Measurements from ENCODE around the gene LRCH3.

The LRCH3 gene

DNA sequence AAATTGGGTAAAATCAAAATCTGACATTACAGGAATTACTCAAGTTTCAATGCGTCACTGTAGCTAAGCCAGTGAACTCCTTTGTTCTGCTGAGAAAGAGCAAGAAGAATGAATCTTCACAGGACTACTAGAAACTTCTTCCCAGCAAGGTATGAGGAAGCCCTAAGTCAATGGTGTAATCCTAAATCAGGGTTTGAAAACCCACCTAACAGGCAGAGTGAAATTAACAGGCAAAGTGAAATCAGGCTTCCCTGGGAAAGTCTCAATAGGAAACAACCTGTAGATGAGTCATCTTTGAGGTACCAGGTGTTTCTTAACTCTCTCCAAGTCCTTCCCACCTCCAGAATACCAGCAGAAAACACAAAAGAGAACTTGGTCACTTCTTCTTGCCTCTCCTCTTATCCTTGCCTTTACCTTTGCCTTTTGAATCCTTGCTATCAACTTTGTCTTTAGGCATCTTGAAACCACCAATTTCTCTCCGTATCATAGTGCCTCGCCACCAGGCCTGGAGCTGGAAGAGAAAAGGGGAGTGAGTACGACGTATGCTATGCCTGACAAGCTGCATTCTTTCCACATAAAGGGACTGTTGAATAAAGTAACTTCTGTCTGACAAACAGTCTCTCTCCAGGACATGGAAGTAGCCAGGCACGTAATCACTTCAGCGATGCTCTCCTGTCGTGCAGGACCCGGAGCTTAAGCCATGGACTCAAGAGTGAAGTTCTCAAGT is 98.3 kb downstream of the LRCH3 start:
- H3K27ac ChIP-seq: no peak overlapping the region

DNA sequence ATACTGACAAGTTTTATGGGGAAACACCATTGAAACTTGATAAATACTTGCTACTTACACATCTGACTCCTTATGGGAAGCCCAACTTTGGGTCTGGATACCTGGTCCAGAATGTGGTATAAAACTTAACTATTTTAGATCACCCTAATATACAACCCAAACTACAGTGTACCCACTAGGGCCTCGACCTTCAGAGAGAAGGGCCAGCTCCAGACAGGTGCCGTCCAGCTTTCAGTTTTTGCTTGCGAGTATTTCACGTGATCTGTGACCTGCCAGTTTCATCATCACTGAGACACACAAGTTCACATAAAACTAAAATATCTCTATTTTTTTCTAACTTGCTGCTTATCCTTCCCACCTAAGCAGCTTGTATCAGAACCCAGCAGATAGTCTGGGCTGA is 99.6 kb downstream of the LRCH3 start:
- no peak for TF ChIP-seq CTCF (conservative IDR thresholded peaks at IDR 0.05)
- no peak overlapping the region for H3K27ac ChIP-seq

More for the DNA sequence above, 98.3 kb downstream of the LRCH3 start:
- TF ChIP-seq CTCF (conservative IDR thresholded peaks at IDR 0.05): no peak

- no peak for TF ChIP-seq CTCF (conservative IDR thresholded peaks at IDR 0.05)
- no peak overlapping the region for H3K27ac ChIP-seq
Measured at GRCh38 chr3:197892162-197892561, 101.1 kb downstream of the LRCH3 start.

- TF ChIP-seq CTCF (conservative IDR thresholded peaks at IDR 0.05): no peak
- H3K27ac ChIP-seq: no peak overlapping the region
Measured at GRCh38 chr3:197896421-197896820, 105.4 kb downstream of the LRCH3 start.

GRCh38 chr3:197899833-197900478 is 108.9 kb downstream of the LRCH3 start:
- no peak for TF ChIP-seq CTCF (conservative IDR thresholded peaks at IDR 0.05)
- H3K27ac ChIP-seq: no peak overlapping the region

DNA sequence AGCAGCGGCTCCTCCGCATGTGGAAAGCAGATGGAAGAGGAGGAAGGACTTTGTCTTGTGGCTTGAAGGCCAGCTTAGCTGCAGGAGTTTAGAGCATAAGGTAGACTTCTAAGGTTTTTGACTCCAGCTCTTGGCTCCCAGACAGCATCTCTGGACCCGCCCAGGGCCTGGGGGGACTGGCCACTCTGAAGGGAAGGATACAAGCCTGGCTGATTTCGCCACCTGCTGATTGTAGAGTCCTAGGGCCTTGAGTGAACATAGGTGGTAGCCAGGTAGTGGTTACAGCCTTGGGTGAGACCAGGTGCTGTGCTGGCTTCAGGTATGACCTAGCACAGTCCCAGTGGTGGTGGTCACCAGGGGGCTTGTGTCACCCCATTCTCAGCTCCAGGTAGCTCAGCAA is 110.6 kb downstream of the LRCH3 start:
- TF ChIP-seq CTCF (conservative IDR thresholded peaks at IDR 0.05): no peak
- no peak overlapping the region for H3K27ac ChIP-seq

DNA sequence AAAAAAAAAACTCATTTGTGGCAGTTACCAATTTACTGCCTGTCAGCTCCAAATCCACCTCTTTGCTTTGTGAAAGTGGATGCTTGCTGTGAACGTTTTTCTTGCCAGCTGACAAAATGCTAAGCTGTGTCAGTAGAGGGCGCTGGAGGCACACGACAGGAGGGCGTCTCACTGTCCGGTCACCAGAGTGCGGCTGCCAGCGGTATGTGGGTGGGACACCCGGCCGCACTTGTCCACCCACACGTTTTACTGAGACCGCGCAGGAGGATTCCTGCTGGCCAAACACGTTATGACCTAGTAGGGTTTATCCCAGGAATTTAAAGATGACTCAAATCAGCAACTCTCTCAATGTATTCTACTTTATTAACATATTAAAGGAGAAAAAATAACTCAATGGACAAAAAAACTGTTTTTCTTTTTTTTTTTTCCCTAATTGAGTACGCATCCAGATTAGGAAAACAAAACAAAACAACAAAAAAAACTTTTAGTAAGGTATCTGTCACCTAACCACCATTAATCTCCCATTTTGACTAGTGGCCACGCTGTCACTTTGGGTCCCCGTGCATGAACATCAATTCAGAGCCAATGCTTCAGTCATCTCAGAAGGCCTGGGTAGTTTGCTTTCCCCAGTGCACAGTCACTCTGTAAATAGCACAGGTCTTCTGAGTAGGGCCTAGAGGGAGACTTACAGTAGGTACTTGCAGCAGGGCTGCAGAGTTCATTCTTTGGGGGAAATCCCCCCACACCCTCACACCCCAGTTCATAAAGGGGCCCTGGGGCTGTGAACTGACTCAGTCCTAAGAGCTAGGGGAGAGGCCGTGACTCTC is 115.2 kb downstream of the LRCH3 start:
- no peak overlapping the region for H3K27ac ChIP-seq
- peak; percentile 96 for TF ChIP-seq CTCF (conservative IDR thresholded peaks at IDR 0.05)
